NCI-H2081 treated with DMSO at 0.1 percent for 48 hours (cell line): ENCODE data around the gene OPCML.

Source experiments
- DNase-seq: peaks from one replicate; lab custom pipeline; 2025; lab: John Stamatoyannopoulos, UW

The OPCML gene

DNA sequence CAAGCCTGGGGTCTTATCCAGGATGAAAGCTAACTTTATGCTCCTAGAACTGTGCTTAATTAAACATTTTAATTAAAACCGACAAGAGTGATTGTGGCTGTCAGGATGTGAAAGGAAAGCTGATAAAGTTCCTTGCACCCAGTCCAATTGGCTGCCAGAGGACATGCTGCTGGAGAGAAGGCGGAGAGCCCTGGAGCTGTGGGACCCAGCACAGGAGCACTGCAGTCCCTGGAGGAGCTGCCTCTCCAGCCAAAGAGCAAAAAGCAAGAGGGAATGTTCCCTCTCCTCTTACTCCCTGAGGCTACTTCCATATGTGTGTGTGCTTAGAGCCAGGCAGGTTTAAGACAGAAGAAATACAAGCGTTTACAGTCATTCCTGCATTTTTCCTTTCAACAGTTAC lies 118.6 kb downstream of the OPCML start:
- DNase-seq, result no peak

DNA sequence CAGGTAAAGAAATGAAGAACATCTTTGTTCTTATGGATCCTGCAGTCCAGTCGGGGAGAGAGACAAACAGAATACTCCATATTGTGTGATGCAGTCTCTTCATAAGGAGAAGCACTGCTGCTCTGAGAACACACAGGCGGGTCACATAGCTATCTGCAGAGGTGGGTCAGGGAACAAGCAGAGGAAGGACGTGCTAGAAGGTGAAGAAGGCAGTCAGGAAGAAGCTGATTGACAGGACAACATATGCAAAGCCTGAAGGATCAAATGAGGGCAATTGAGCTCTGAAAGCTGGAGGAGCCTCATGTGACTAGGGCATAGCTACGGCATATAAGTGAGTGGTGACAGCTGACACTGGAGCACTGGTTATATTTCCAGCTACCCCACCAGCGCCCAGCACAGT lies 122.5 kb downstream of the OPCML start:
- no peak for DNase-seq

DNA sequence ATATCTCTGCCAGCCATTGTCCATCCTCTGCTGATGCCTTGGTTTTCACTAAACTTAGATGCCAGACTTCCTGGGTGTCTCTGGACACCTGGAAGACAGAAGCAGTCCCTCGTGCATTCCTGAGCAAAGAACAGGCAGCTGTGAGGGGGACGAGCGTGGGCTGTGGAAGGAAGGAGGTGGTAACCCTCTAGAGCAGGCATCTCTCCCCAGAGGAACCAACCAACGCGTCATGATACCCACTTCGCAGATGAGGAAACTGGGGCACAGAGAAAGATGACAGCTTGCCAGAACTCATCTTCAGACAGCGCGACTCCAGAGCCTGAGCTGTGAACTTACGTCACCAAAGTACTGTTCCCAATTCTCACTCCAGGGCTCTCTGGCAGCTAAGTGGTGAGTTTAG lies 123.4 kb downstream of the OPCML start:
- DNase-seq, result no peak

DNA sequence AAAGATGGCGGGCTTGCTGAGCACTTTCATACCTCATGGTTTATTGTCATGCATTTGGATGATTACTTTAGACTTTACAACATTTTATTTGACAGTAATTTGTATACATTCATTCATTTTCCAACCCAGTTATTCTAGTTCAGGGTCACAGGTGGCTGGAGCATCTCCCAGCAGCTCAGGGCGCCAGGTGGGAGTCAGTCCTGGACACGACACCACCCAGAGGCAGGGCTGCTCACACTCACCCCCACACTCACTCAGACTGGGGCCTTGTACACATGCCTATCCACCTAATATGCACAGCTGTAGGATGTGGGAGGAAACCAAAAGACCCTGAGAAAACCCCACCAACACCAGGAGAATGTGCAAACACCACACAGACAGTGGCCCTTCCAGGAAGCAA lies 123.9 kb downstream of the OPCML start:
- no peak for DNase-seq

DNA sequence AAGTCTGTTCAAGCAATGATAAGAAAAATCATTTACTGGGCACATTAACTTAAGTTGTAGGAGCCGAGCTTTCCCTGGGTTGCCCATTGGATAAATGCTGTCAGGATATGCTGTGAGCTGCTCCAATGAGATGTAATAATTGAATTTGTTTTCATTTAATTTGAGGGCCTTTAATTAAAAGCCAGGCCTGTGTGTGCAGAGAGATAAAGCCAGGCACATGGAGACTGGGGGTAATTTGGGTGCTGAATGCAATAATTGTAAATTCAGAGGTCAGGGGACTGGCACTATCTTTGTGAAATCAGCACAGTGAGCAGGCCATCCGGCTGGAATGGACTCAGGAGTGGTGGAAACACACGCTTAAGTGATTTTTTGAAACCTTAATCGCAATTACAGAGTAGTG lies 125.8 kb downstream of the OPCML start:
- DNase-seq, result no peak

DNA sequence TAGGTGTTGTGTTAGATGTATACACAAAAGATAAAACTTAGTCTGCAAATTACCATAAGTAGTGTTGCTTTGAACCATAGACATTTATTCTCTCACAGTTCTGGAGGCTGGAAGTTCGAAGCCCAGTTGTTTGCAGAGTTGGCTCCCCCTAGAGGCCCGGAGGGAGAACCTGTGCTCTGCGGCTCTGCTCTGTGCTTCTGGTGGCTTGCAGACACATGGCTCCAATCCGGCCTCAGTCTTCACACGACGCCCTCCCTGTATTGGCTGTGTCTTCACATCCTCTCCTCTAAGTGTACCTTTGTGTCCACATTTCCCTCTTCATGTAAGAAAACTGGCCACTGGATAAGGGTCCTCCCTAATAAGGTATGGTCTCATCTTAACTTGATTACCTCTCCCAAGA lies 128.4 kb downstream of the OPCML start:
- DNase-seq, result no peak

DNA sequence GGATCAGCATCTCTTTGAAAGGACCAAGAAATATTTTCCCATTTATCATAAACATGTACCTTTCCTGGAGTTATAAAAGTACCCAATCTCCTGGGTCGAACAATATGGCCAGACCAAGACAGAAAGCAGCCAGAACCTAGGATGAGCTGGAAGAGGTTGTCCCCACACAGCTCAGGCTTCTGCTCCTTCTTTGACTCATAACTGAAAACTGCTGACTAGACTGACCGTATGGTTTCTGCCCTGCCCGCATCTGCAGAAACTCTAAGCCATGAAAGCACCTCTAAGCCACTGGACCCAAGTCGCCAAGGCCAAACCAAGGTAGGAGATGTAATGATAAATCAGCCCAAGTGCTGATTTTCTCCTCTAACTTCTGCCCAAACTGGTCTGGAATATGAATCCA lies 129.8 kb downstream of the OPCML start:
- no peak for DNase-seq

DNA sequence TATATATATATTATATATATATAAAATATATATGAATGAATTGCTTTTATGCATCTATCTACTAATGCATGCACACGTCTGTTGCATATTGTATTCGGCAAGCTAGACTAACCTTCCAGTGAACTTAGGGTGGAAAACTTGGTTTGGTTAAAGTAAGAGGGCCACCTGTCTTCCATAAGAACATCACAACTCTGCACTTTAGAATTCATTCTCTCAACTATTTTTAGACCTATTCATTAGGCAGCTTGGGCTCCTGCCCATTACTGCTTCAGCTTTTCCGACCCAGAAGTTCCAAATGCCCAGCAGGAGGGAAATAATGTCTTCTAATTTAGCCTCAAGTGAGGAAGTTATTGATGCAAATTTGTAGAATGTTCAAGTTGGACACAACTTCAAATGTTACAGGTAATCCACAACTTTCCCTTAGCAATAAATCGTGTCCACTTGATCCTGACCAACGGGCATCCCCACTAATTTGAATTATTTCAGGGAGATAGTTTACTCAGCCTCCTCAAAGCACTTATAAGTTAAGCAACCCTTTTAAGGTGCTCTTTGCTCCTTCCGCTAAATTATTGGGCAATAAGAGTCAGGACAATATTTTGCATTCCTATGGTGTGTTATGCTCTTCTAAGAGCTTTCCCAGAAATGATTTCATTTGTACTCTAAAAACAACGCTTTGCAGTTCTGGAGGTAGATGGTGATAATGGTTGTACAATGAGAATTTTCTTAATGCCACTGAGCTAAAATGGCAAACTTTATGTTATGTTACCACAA lies 132.3 kb downstream of the OPCML start:
- DNase-seq, result no peak

DNA sequence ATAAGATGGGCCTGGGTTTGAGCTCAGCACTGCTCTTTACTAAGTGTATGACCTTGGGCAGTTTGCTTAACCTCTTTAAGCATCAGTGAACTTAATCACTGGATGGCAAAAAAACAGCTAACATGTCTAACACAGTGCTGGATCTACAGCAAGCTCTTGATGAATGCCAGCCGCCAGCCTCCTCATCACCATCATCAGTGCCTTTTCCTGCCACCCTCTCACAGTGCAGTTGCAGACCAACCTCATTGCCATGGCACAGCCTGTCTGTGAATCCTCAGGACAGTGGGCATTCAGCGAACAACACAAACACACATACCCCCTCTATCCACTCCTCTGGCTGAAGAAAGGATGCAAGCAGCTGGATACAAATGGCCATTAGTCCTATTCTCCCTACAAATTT lies 133.0 kb downstream of the OPCML start:
- no peak for DNase-seq

DNA sequence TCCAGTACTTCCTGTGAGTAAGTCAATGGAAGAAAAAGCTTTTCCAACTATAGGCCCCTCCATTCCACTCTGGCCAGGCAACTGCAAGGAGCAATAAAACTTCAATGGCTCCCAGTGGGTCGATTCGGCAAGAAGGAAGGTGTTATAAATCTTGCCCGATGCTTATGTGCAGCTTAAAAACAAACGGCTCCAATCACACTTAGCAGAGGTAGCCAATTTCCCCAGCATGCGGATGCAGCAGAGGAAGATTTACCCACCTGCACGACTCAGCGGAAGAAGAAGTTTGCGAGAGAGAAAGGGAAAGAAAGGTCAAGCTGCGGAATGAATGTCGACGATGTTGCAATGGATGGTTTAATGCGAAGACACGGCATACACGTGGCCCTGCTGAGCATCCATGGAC lies 141.5 kb downstream of the OPCML start:
- DNase-seq, result no peak

DNA sequence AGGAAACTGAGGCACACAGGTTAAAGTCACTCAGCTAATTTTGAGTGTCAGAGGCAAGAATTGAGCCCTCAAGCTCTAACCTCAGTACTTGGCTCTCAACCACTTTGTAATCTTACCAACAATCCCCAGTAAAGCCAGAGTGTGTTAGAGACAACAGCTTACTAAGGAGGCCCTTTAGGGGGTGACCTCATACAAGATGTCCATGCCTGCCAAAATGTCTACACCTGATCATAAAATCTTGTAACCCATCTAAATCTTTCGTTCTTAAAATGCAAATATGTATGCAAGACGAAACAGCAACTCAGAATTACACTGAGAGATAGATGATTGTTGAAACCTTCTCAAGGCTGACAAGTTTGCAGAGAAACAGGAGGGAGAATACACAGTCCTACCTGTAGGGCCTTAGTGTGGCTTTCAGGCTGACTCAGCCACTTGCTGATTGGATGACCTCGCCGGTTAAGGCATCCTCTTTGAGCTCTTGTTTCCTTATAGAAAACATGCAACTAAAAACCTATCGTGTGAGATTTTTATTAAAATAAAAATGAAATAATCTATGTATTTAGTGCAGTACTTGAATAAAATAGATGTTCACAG lies 143.2 kb downstream of the OPCML start:
- no peak for DNase-seq

DNA sequence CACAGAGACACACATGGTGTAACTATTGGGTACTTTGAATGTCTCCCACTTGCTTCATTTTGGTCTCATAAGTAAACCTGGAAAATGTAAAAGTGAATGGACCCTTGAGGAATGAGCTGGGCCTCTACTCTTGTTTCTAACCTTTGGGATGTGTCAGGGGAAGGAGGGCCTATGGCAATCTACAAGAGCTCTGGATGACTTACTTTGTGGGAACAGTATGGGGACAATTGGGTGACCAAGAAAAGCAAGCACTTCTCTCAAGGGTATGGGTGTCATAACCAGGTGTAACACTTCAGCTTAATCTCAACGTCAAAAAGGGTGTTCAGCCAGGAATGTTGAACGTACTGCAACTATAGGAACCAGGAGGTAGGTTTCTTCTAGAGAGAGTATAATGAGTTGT lies 144.0 kb downstream of the OPCML start:
- no peak for DNase-seq

DNA sequence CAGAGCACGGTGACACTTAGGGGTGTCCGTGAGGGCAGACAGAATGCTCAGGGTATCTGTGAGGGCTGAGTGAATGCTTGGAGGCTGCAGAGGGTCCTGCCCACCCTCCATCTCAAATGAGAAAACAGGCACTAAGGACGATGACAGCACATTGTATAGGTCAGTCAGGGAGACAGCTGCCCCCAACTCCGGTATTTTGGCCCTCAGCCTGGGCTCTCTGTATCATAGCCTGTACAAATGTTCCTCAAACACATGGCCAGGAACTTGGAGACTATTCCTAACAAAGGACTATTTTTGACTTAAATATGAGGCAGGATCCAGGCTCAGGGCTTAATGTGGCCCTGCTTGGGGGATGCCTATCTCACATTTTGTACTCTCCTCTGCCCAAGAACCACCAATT lies 145.4 kb downstream of the OPCML start:
- DNase-seq, result no peak

DNA sequence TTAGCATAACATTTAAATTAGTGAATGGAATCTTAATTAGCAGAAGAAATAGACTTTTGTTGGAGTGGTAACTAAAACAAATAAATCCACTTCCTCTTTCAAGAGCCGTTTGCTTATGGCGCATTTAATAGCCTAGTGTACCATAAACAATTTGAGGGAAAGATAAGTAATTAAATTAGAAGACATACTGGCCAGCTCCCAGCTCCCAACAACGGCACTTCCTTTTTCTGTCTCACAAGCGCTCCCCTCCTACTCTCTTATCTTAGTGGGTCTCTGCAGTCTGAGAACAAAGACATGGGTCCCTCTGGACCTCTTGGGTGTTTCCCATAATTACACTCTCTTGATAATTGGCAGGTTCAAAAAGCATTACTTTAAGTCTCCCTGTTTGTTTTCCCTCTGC lies 146.0 kb downstream of the OPCML start:
- DNase-seq, result no peak

DNA sequence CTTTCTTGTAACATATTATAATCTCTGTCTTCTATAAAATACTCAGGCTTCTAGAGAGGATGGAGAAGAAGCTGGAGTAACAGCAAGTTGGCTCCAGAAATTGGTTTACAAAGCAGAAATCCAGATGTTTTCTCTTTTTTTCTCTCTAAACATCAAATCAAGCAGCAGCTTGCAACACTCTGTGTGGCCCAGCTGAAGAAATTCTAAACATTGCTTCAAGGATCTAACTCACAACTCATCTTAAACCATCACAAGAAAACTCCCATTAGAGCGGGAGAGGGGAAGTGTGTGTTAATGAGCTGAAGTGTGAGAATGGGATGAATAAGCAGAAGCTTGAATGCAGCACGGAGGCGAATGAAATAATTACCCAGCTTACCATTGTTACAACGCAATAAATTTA lies 146.5 kb downstream of the OPCML start:
- DNase-seq, result no peak

DNA sequence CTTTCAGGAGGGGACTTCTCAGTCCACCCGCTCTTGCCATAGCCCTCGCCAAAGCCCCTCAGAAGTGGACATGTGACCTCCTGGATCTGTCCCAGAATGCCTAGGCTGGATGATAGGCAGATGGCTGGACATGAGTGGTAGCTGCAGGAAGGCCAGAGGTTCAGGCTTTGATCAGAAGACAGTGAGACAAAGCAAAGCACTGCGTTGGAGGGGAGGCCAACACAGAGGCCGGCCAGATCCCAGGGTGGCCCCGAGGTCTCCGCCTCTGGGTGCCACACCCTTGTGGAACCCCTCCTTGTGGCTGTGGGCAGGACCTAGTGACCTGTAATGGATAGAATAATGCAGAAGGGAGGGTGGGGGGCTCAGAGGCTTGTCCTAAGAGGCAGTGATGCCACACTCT lies 147.6 kb downstream of the OPCML start:
- DNase-seq, result no peak

DNA sequence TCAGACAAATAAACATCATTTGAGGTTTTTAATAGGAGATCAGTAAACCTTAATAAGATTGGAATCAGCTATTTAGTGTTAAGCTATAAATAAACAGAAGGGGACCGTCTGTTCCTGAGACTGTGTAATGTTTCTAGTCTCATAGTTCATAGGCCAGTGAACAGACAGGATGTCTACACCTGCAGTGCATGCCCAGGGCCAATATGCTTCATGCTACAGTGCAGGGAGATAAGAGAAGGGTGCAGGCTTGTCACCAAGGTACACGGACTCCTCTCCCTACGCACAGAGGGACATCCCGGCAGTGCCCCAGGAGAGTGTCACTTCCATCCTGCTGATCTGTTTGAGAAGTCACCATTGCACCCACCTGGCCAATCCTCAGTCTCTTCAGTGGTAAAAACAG lies 148.6 kb downstream of the OPCML start:
- no peak for DNase-seq

DNA sequence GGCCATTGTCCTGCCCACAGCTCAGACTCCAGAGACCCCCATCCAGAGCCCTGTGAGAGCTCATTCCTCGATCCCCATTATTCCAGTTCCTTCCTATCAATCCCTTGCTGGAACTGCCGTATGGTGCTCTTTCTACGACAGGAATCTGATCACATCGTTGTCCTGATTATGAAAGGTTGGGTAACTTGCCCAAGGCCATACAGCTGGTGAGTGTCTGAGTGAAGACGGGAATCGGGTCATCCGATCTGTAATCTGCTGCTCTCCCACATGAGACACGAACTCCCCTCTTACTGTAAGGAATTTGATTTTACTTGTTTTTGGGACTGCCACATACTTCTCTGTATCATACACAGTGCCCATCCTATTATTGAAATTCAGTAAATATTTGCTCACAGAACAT lies 149.1 kb downstream of the OPCML start:
- DNase-seq, result no peak

DNA sequence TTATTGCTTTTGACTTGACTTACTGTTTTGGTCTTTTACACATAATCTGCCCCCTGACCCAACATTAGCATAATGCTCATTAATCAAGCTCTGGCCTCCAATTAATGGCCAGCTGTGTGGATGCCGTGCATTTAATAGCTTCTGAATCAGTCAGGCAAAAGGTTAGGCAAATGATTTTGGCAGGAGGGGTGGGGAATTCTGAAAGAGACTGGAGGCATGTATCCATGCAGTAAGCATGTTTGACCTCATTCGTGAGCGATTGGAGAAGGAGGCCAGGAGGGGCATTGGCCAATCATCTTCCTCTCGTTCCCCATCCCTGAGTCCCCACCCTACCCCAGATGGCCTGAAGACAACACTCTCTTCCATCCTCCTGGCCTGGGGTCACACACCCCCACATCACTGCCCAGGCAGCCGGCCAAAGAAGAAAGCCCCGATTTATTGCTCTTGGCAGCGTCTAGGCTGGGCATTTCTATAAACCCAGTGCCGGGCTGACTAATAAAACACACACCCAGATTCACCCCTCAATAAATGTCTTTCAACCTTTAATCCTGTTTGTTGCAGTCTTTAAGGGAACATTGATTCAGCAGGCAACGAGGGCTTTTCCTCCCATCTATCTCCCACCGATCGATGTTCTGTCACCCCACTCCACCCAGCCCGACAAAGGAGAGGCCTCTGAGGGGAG lies 150.0 kb downstream of the OPCML start:
- DNase-seq, result no peak

DNA sequence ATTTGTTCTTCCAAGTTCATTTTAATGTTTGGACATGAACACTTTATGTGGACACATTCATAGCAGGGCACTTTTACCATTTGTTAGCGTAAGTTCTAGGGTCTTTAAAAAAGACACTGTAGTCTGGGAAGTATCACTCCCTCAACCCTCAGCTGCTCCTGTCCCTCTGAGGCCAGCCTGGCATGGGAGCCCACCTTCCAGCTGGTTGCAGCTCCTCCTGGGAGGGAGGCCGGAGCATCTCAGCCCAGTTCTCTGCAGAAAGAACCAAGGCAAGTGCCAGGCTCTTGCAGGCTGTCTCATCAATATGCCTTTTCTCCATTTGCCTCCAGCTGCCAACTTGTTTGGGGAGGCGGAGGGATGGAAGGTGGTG lies 150.6 kb downstream of the OPCML start:
- no peak for DNase-seq

DNA sequence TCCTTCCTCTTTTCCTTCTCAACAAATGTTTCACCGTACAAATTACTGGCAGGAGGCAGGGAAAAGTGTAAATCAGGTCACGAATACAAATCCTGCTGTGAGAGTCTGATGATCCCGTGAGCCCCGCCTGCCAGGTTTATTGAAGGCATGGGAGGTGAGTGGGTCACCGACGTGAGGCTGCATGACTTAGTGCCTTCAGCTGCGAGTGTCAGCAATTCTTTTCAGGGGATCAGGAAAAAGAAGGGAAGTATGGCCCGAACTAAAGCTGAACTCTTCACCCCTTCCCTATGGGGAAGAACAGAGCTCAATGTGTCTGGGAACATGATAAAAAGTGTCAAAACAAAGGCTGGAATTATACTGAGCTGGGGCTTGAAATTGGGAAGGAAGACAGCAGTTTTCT lies 166.2 kb downstream of the OPCML start:
- DNase-seq, result no peak

DNA sequence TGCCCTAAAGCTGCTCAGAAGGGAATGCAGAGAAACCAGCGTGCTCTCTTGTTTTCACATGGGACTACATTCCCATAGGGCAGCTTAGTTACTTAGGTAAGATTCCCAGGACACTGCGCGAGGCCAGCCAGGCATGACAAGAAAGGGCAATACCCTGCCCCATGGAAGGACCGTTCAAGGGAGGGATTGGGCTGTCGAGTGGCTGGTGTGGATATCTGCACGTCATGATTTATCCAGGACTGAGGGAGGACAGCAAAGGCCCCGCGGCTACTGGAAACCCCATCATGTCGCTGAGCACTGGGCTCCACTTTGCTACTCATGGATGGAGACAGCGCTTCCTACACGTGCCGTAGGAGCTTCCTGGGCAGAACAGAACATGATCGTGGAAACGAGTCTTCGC lies 169.4 kb downstream of the OPCML start:
- no peak for DNase-seq

DNA sequence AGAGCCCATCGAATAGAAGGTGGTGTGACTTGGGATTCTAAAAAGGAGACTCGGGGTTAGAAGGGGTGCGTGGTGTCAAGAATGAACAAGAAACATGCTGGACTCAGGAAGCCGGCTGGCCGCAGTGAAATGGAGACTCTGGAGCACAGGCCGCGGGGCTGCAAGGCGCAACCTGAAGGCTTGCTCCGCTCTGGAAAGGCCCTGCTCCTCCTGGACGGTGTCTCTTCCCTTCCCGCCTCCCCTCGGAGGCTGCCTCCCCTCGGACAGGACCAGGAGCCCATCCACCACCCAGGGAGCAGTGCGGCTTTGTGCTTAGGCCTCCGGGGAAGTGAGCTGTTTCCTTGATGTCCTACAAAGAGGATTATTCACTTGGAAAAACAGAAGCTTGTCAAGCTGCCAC lies 170.1 kb downstream of the OPCML start:
- no peak for DNase-seq

DNA sequence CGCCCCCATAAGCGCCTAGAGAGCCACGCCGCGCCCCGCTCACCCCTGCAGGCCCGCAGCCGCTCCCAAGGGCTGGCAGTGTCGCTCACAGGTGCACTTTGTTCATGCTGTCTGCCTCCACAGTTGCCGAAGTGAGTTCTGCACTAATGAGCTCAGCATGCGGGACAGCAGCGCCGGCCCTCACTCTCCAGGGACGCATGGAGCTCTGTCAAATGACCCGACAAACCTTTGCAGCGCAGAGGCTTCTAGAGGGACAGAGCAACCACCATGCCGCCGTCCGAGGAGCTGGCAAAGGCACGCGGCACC lies 170.7 kb downstream of the OPCML start:
- DNase-seq, result no peak
